ENCODE measurements around the gene NELFE.
"Not testable (repeated sequence)": the region's sequence is repeated elsewhere in the genome, so short reads cannot be mapped to it uniquely, and the experiment has no call there.

- not testable (repeated sequence) for TF ChIP-seq POLR2AphosphoS5 (IDR thresholded peaks at IDR 0.05; ENCODE audit: borderline replicate concordance, low read depth, low read length); EZH2 (IDR thresholded peaks at IDR 0.05)
Observed at GRCh38 chr6:31909298-31909697, 49.5 kb downstream of the NELFE start.
